GM12878 (cell line): ENCODE data around the gene PIK3R2. TPM values are rescaled to one million over a fixed set of nuclear protein-coding genes. Genes with fewer than 3 reads are reported as not detected.

Experiments
- ATAC-seq: fragments of 200-7000 bp; cut with Tn5 transposase; 3 replicates; pipeline ENCODE4 v1.9.1; 2020; ENCODE audit warnings: mild to moderate bottlenecking, moderate library complexity
- BruUV-seq: library from RNA; stranded (reverse); fragments of 400-500 nt; replicated peaks from 2 replicates; lab custom pipeline; 2021; lab: Mats Ljungman, UMichigan
- CTCF ChIA-PET: fragments of 300-600 bp; sonication (Branson Sonifier 250); formaldehyde crosslinking; extraction: SDS; loops from one replicate; lab custom pipeline; 2021; ENCODE audit warnings: inconsistent platforms; lab: Yijun Ruan, JAX
- POLR2A ChIA-PET: fragments of 350-600 bp; formaldehyde crosslinking; extraction: SDS; loops from one replicate; lab custom pipeline; 2021; ENCODE audit warnings: inconsistent platforms; lab: Charles Lee
- RAD21 ChIA-PET: fragments of 300-600 bp; sonication (Branson Sonifier 250); formaldehyde crosslinking; loops from one replicate; lab custom pipeline; 2023; ENCODE audit warnings: antibody characterized with exemption; ENCODE audit not compliant: unreplicated experiment; lab: Charles Lee
- SMC1A ChIA-PET: fragments of 300-600 bp; sonication (Branson Sonifier 250); formaldehyde crosslinking; loops from one replicate; lab custom pipeline; 2023; ENCODE audit not compliant: unreplicated experiment, uncharacterized antibody; lab: Charles Lee
- DNase-seq: peaks from one replicate; pipeline ENCODE4 v3.0.0-alpha.2; 2011; ENCODE audit warnings: low read depth, low spot score
- FAIRE-seq: peaks from 3 replicates; lab custom pipeline; 2011; peaks lifted over from hg19 to GRCh38; lab: Jason Lieb, UNC
- H2AFZ ChIP-seq: 2 replicates; pipeline ENCODE4 v1.6.0; 2011; ENCODE audit warnings: low read depth, low read length, control low read depth; ENCODE audit not compliant: control insufficient read depth
- H3K27ac ChIP-seq: 2 replicates; pipeline ENCODE4 v1.5.1; 2011; ENCODE audit warnings: control low read depth; ENCODE audit not compliant: control insufficient read depth, insufficient read depth
- H3K27me3 ChIP-seq, 2 experiments: replicated peaks in 1 of 2; 2 replicates each; pipeline versions ENCODE4 v1.6.0 to v1.6.1; 2011; ENCODE audit warnings: low read length in 1 of 2; ENCODE audit not compliant: control insufficient read depth in 2 of 2, insufficient read depth in 2 of 2
- H3K36me3 ChIP-seq, 2 experiments: 2 replicates each; pipeline ENCODE4 v1.5.1; 2011; ENCODE audit warnings: low read length in 1 of 2; ENCODE audit not compliant: control insufficient read depth in 2 of 2, insufficient read depth in 2 of 2
- H3K4me1 ChIP-seq: 2 replicates; pipeline ENCODE4 v1.6.1; 2011; ENCODE audit warnings: mild to moderate bottlenecking, low read length, moderate library complexity, mixed read lengths; ENCODE audit not compliant: control insufficient read depth, insufficient read depth
- H3K4me2 ChIP-seq: 2 replicates; pipeline ENCODE4 v1.6.0; 2011; ENCODE audit warnings: control low read depth; ENCODE audit not compliant: control insufficient read depth, insufficient read depth
- H3K4me3 ChIP-seq: fragments of 200-600 bp; sonication (generic); 2 replicates; pipeline ENCODE4 v1.5.1; 2016
- H3K79me2 ChIP-seq: 2 replicates; pipeline ENCODE4 v1.6.0; 2011; ENCODE audit warnings: low read length; ENCODE audit not compliant: control insufficient read depth, insufficient read depth
- H3K9ac ChIP-seq: 2 replicates; pipeline ENCODE4 v1.8.0; 2011; ENCODE audit warnings: low read length, control low read depth, mixed read lengths; ENCODE audit not compliant: control insufficient read depth, insufficient read depth
- H3K9me3 ChIP-seq: replicated peaks from 3 replicates; pipeline ENCODE4 v1.5.1; 2011; ENCODE audit warnings: mild to moderate bottlenecking, low read length; ENCODE audit not compliant: control insufficient read depth, insufficient read depth
- H4K20me1 ChIP-seq: 2 replicates; pipeline ENCODE4 v1.6.0; 2011; ENCODE audit not compliant: control insufficient read depth, insufficient read depth
- BCL11A ChIP-seq: IDR thresholded peaks from 2 replicates; pipeline ENCODE4 v1.6.1; 2011; ENCODE audit warnings: low read depth, low read length
- BRCA1 ChIP-seq: IDR thresholded peaks from 2 replicates; pipeline ENCODE4 v1.6.1; 2011; ENCODE audit warnings: low read depth, low read length, improper control_type of control experiment
- IKZF2 ChIP-seq, 2 experiments: fragments of 450-650 bp; IDR thresholded peaks; 2 replicates each; pipeline ENCODE4 v1.6.1; 2017; ENCODE audit warnings: mild to moderate bottlenecking in 2 of 2, moderate library complexity in 2 of 2
- MXI1 ChIP-seq: fragments of 150-350 bp; IDR thresholded peaks from 2 replicates; pipeline ENCODE4 v1.6.1; 2011; ENCODE audit warnings: low read depth, mild to moderate bottlenecking, inconsistent platforms, low read length, improper control_type of control experiment
- PKNOX1 ChIP-seq: fragments of 450-650 bp; IDR thresholded peaks from 2 replicates; pipeline ENCODE4 v1.6.1; 2016; ENCODE audit warnings: mild to moderate bottlenecking
- RAD51 ChIP-seq: fragments of 450-650 bp; IDR thresholded peaks from 2 replicates; pipeline ENCODE4 v1.6.1; 2016; ENCODE audit warnings: moderate library complexity, mild to moderate bottlenecking, inconsistent platforms
- RCOR1 ChIP-seq: conservative IDR thresholded peaks from 2 replicates; pipeline ENCODE4 v1.6.1; 2012; ENCODE audit warnings: low read depth, low read length, improper control_type of control experiment
- SMC3 ChIP-seq: IDR thresholded peaks from 2 replicates; pipeline ENCODE4 v1.6.1; 2011; ENCODE audit warnings: low read length, improper control_type of control experiment, borderline replicate concordance
- TCF12 ChIP-seq: IDR thresholded peaks from 2 replicates; pipeline ENCODE4 v1.6.1; 2011; ENCODE audit warnings: low read depth, mild to moderate bottlenecking, low read length
- in situ Hi-C: fragments of 300-500 bp; cut with MboI; formaldehyde crosslinking; loops from 9 replicates; pipeline ENCODE4 v1.14.3; 2018; ENCODE audit warnings: mixed read lengths
- intact Hi-C: fragments of 100-400 bp; cut with micrococcal nuclease; formaldehyde crosslinking; loops from one replicate; pipeline ENCODE4 v1.14.2; 2022; ENCODE audit not compliant: unreplicated experiment
- polyA plus RNA-seq, 11 experiments: library from polyadenylated mRNA; depleted of rRNA in 4 of 11; unstranded in 6 of 11; stranded (reverse) in 5 of 11; fragments of >200 nt; fragmentation: Nextera tagmentation in 4 of 11; fragmentation: Illumina TruSeq in 1 of 11; extraction: Ambion mirVana in 4 of 11; extraction: Trizol in 1 of 11; gene quantifications; 1 replicate in 1 of 11; 2 replicates in 10 of 11; pipeline versions ENCODE4 v1.2.1 to v1.2.3, GENCODE V29; 2011 to 2016; ENCODE audit warnings: inconsistent platforms in 2 of 11, missing spikeins in 2 of 11, low read depth in 1 of 11
- total RNA-seq, 4 experiments: library from RNA; depleted of rRNA in 3 of 4; stranded (reverse); fragments of >200 nt in 3 of 4; fragmentation: Illumina TruSeq in 1 of 4; extraction: Trizol in 1 of 4; gene quantifications; 2 replicates each; pipeline versions ENCODE4 v1.2.1 to v1.2.3, GENCODE V29; 2013 to 2021
- TF ChIP-seq, protein P1 (sequence below): IDR thresholded peaks from 2 replicates; pipeline ENCODE4 v1.6.1; 2011; ENCODE audit warnings: low read depth, low read length, improper control_type of control experiment, borderline replicate concordance
- TF ChIP-seq, protein P2 (sequence below): fragments of 450-650 bp; IDR thresholded peaks from 2 replicates; pipeline ENCODE4 v1.6.1; 2017; ENCODE audit warnings: mild to moderate bottlenecking, moderate library complexity
- TF ChIP-seq, protein P3 (sequence below): fragments of 450-650 bp; formaldehyde crosslinking; IDR thresholded peaks from 2 replicates; pipeline ENCODE4 v1.4.0; 2020; ENCODE audit warnings: mild to moderate bottlenecking, moderate library complexity

PIK3R2 gene
- total and polyA plus RNA-seq, 10 of the 15 experiments (the other 5 are each of a cell fraction or from before 2014, with no cell fraction given) = 0.26 to 22.6 (median 2.5) TPM

DNA sequence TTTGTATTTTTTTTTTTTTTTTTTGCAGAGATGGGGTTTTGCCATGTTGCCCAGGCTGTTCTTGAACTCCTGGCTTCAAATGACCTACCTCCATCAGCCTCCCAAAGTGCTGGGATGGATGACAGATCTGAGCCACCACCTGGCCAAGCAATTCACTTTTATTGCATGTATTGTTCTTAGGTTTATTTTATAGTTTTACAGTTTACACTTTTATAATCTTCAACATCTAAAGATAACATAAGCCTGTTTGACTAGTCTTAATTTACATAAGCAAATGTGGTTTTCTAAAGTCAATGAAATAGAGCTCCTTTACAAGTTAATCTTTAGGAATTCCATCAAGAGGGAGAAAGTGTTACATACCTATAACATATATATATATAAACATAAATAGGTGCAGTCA is 30.6 kb downstream of the PIK3R2 start:
- BruUV-seq = no TSS peak
- H3K9me3 ChIP-seq = no peaks in the 10 kb centered on the region
- H3K27me3 ChIP-seq = no peaks in the 10 kb centered on the region
- ATAC-seq (no peak), DNase-seq (no peak), FAIRE-seq (no peak)
- RAD21 ChIA-PET = interaction anchor here (0.8 to 5.1 kb wide), 4 partner anchors 8 to 15 kb away, joined by 3 to 22 read pairs (median 4); partner anchors contain the start of genes IFI30 and MPV17L2
- TF ChIP-seq IKZF2 (IDR thresholded peaks at IDR 0.05) = no peak
- TF ChIP-seq BRCA1 = no peak
- no peak for TF ChIP-seq TCF12
- TF ChIP-seq, protein P1, sequence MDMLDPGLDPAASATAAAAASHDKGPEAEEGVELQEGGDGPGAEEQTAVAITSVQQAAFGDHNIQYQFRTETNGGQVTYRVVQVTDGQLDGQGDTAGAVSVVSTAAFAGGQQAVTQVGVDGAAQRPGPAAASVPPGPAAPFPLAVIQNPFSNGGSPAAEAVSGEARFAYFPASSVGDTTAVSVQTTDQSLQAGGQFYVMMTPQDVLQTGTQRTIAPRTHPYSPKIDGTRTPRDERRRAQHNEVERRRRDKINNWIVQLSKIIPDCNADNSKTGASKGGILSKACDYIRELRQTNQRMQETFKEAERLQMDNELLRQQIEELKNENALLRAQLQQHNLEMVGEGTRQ = no peak
- TF ChIP-seq, protein P2, sequence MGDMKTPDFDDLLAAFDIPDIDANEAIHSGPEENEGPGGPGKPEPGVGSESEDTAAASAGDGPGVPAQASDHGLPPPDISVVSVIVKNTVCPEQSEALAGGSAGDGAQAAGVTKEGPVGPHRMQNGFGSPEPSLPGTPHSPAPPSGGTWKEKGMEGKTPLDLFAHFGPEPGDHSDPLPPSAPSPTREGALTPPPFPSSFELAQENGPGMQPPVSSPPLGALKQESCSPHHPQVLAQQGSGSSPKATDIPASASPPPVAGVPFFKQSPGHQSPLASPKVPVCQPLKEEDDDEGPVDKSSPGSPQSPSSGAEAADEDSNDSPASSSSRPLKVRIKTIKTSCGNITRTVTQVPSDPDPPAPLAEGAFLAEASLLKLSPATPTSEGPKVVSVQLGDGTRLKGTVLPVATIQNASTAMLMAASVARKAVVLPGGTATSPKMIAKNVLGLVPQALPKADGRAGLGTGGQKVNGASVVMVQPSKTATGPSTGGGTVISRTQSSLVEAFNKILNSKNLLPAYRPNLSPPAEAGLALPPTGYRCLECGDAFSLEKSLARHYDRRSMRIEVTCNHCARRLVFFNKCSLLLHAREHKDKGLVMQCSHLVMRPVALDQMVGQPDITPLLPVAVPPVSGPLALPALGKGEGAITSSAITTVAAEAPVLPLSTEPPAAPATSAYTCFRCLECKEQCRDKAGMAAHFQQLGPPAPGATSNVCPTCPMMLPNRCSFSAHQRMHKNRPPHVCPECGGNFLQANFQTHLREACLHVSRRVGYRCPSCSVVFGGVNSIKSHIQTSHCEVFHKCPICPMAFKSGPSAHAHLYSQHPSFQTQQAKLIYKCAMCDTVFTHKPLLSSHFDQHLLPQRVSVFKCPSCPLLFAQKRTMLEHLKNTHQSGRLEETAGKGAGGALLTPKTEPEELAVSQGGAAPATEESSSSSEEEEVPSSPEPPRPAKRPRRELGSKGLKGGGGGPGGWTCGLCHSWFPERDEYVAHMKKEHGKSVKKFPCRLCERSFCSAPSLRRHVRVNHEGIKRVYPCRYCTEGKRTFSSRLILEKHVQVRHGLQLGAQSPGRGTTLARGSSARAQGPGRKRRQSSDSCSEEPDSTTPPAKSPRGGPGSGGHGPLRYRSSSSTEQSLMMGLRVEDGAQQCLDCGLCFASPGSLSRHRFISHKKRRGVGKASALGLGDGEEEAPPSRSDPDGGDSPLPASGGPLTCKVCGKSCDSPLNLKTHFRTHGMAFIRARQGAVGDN = no peak
- TF ChIP-seq PKNOX1 = no peak
- no peak for TF ChIP-seq SMC3
- no peak for TF ChIP-seq BCL11A
- no peak for TF ChIP-seq RAD51
- TF ChIP-seq, protein P3, sequence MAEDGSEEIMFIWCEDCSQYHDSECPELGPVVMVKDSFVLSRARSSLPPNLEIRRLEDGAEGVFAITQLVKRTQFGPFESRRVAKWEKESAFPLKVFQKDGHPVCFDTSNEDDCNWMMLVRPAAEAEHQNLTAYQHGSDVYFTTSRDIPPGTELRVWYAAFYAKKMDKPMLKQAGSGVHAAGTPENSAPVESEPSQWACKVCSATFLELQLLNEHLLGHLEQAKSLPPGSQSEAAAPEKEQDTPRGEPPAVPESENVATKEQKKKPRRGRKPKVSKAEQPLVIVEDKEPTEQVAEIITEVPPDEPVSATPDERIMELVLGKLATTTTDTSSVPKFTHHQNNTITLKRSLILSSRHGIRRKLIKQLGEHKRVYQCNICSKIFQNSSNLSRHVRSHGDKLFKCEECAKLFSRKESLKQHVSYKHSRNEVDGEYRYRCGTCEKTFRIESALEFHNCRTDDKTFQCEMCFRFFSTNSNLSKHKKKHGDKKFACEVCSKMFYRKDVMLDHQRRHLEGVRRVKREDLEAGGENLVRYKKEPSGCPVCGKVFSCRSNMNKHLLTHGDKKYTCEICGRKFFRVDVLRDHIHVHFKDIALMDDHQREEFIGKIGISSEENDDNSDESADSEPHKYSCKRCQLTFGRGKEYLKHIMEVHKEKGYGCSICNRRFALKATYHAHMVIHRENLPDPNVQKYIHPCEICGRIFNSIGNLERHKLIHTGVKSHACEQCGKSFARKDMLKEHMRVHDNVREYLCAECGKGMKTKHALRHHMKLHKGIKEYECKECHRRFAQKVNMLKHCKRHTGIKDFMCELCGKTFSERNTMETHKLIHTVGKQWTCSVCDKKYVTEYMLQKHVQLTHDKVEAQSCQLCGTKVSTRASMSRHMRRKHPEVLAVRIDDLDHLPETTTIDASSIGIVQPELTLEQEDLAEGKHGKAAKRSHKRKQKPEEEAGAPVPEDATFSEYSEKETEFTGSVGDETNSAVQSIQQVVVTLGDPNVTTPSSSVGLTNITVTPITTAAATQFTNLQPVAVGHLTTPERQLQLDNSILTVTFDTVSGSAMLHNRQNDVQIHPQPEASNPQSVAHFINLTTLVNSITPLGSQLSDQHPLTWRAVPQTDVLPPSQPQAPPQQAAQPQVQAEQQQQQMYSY = no peak
- TF ChIP-seq MXI1 = no peak
- TF ChIP-seq RCOR1 = no peak
- H4K20me1 ChIP-seq = no peaks in the 10 kb centered on the region
- H2AFZ ChIP-seq = no peak overlapping the region
- intact Hi-C loops (no loop called here), in situ Hi-C loops (no loop called here)
- no peaks in the 10 kb centered on the region for H3K79me2 ChIP-seq
- peaks cover 3% of the 10 kb centered on the region for H3K4me1 ChIP-seq
- CTCF ChIA-PET = interaction anchor here (1.0 to 2.2 kb wide), 4 partner anchors 8 to 13 kb away, joined by 3 to 8 read pairs (median 4); partner anchors contain the start of gene MPV17L2
- H3K9ac ChIP-seq = no peak overlapping the region
- H3K36me3 ChIP-seq = peaks cover 0 to 3% of the 10 kb centered on the region in 2 experiments; a peak in 1 of 4 replicates
- POLR2A ChIA-PET = interaction anchor here (0.6 to 2.3 kb wide), 6 partner anchors 9 to 93 kb away, joined by 3 to 11 read pairs (median 4); partner anchors contain the start of genes IFI30 and MPV17L2
- SMC1A ChIA-PET = interaction anchor here (0.7 to 4.6 kb wide), 5 partner anchors 9 to 64 kb away, joined by 3 to 21 read pairs (median 7); partner anchors contain the start of genes IFI30 and MPV17L2
- no peak overlapping the region for H3K4me3 ChIP-seq
- H3K27ac ChIP-seq = no peak overlapping the region
- no peak overlapping the region for H3K4me2 ChIP-seq
